Gastroesophageal sphincter (tissue), 3 donors: ENCODE results near the gene WDFY1.

Experiments
- CTCF ChIP-seq, 4 experiments: fragments of 200-600 bp in 2 of 4; fragments of 450-650 bp in 2 of 4; sonication (generic) in 1 of 4; IDR thresholded peaks; one replicate each; pipeline ENCODE4 v1.5.1; 2017 to 2019; ENCODE audit warnings: antibody characterized with exemption in 4 of 4, mild to moderate bottlenecking in 2 of 4, moderate library complexity in 2 of 4
- EP300 ChIP-seq: sonication (generic); formaldehyde crosslinking; IDR thresholded peaks from one replicate; pipeline ENCODE4 v1.6.1; 2017; ENCODE audit warnings: antibody characterized with exemption, mild to moderate bottlenecking
- POLR2AphosphoS5 ChIP-seq: sonication (generic); formaldehyde crosslinking; IDR thresholded peaks from one replicate; pipeline ENCODE4 v1.6.1; 2017; ENCODE audit warnings: antibody characterized with exemption

- TF ChIP-seq CTCF (IDR thresholded peaks at IDR 0.05) (no peak), POLR2AphosphoS5 (no peak), EP300 (no peak)
Observed at GRCh38 chr2:223928113-223929006, 16.8 kb downstream of the WDFY1 start.
